Fibroblast of gingiva (primary cell): ENCODE measurements around the gene PEX11G.

Experiments
- DNase-seq: peaks from one replicate; pipeline ENCODE4 v3.0.0-alpha.2; 2011; ENCODE audit warnings: low read depth

PEX11G gene

DNA sequence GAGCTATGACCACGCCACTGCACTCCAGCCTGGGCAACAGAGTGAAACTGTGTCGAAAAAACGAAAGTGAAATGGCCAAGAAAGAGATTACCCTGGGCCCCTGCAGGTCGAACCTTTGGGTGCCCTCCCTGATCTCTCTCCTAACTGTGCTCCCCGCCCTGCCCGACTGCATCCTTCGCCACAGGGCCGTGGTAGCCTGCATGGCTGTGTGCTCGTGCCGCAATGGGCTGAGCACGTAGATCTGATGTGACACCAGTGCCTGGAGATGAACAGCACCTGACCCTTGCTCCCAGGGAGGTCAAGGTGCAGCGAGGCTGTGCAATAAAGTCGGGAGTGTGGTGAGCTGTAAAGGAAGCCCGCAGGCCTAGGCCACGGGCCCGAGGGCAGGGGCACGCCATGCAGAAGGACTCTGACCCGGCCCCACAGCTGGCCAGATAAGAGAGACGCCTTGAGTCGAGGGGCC lies 60.2 kb downstream of the PEX11G start:
- no peak for DNase-seq

DNA sequence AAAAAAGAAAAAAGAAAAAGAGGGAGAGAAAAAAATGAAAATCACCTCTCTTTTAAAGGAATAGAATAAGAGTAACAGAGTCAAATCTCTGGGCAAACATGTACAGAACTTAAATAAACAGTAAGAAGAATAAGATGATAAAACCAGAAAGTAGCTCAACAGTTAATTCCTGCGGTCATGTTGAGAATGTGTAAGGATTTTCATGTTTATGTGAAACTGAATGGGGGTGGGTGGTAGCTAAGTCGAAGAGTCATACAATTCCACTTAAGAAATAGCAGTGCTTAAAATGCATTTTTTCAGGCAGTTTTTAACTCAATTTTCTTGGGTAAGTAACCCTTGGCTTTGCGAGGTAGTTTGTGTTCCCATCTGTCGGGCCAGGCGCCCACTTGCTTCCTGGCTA lies 60.9 kb downstream of the PEX11G start:
- peak; percentile 24 for DNase-seq

DNA sequence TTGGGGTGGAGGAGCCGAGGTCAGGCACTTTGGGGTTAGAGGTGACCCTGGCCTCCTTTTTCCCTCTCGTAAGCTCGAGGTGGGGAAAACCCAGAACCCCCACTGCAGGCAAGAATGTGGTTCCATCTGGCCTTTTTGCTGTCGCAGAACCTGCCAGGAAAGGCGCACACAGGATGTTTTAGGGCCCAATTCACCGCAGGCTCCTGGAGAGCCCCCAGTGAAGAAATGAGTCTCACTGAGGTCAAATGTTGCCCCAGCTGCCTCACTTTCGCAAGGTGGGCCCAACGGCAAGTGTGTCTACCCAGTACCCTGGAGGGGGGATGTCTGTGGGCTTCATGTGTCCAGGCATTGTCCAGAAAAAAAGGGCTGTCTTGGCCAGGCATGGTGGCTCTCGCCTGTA lies 61.8 kb downstream of the PEX11G start:
- no peak for DNase-seq
